Activated CD4-positive, alpha-beta T cell treated with anti-CD3 and anti-CD28 coated beads, Interleukin-2, amount 50 U/mL, for 4 hours (primary cell): Measurements from ENCODE around the gene ADAMTS12.

ENCODE experiments used
- DNase-seq, 2 experiments: peaks; one replicate each; pipeline ENCODE4 v3.0.0-alpha.2; 2020

Gene ADAMTS12

DNA sequence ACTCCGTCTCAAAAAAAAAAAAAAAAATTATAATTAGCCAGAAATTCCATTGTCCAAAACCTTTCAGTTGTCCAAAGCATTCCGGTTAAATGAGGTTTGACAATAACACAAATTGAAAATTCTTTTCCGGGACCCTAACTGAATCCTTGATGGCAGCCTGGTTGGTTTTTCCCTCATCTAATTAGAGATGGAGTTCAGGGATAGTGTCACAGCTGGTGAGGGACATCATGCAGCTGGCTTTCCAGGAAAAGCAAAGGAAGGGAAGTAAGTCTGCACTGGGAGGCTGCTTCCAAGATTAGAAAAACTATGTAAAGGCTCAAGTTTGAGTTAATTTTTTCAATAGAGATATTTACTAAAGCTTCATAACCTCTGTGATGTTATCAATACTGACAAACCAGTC is 195.4 kb downstream of the ADAMTS12 start:
- no peak for DNase-seq

DNA sequence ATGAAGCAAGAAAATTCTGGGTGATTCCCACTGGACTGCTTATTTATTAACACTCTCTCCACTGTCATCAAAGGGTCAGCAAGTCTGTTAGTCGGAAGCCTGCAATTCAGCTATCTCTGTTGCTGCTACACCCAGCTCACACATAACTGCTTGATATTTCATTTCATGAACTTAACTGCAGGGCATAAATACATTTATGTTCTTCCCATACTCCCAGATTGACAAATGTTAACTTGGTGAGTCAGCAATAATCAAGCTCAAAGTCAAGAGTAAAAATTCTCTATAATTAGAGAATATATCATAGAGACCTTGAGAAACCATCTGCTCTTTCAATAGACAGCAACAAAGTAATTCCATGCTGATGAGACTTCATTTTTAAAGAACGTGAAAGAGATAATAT is 198.8 kb downstream of the ADAMTS12 start:
- DNase-seq = no peak

DNA sequence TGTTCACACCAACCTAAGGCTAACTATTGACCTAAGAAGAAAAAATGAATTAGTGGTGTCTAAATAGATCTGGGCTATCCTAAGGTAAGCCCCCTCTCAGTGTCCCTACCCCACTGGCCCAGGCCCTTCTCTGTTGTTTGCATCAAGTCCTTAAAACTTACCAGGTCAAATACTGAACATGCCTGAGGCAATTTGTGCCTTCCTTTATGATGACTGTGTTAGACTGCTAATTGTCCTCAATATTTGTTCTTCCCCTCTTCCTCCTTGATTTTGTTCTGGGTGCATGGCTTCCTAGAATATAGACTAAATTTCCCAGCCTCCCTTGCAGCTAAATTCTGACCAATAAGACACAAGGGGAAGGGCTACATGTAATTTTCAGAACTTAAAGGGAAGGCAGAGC is 199.9 kb downstream of the ADAMTS12 start:
- no peak for DNase-seq

DNA sequence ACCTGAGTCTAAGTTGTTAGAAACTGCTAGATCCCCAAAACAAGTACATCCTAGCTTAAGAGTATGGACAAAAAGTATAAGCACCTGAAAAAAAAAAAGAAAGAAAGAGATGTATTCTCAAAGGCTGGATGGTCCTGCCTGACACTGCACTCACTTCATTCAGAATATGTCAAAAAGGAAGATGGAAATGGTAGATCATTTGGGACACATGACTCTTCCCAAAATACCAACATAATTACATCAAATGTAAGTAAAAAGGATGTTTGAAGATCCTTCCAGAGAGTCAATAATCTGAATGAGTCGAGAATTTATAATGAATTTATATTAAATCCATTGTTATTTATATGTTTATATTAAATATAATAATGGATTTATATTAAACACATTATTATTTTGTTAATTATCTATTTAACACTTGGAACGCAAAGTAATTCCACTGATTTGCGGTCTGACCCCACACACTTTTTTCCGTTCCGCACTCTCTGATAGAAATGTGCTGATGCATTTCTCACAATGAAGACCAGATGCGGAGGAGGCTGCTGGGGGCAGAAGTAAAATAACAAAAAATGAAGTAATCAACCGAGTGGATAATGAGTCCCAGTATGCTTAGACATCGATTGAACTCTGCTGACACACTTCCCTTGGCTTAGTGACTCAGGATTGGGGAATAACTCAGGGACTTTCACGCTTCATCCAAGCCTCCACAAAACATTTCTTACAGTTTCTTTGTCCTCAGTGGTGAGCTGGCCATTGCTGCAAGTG is 201.2 kb downstream of the ADAMTS12 start:
- no peak for DNase-seq

DNA sequence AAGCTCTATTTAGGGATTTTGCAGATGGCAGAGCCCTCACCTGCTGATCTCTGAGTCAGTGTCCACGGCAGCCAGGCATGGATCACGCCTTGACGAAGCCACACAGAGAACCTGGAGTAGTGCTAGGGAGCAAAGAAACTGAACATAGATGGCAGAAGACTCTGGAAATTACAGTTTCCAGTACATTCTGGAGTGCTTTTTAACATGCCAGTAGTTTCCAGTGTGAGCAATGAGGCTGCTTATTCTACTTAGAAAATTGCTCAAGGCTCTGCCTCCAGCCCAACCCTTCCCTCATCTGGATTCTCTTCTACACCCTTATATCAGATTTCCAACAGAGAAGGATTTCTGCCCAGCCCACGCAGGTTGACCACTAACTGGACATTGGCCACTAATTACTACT is 203.3 kb downstream of the ADAMTS12 start:
- DNase-seq = no peak

DNA sequence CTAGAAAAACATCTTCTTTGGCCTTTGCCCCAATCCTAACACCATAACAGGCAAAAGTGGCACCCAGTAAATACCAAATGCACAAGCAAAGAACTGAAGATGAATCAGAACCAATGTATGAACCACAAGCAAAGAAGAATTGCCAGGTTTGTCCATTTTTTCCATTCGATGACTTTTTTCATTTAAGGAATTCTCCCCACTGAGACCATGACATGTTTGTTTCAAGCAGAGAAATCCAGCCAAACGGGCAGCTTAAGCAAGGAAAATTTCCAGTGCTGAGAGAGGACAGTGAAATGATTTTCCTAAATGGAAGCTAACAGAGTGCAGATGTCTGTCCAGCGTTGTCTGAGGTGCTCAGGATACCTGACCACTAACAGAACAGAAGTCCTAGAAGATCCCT is 203.7 kb downstream of the ADAMTS12 start:
- DNase-seq = no peak

DNA sequence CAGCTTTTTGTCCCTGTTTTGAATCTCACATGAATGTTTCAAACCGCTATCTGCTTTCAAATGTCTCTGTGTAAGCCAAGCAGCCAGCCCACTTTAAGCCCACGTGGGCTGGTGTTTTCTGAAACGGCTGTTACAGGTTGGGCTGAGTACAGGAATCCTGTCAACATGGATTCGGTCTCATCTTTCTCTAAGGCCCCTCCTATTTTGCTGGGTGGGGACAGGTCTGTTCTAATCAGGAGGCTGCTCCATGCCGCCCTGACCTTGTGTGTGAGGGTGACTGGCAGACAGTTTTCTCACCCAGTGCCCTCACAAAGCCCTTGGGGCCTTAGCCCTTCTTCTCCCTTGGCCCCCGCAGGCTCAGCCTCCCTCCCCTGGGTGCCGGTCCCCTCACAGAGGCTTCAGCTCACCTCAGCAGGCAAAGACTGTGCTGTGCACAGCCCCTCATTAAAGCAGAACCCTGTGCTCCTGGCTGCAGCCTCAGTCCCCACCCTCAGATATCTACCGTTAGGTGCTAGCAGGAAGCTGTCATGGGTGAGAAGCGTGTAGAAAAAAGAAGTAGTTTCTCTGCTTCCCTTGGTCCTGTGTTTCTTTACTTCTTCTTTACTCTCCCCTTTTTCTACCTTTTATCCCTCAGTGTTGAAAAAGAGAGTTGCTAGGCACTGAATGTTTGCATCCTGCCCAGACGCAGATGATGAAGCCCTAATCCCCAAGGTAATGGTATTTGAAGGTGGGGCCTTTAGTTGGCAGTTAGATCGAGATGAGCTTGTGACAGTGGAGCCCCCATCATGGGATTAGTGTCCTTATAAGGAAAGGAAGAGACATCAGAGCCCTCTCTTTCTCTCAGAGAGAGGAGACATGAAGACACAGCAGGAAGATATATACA is 205.7 kb downstream of the ADAMTS12 start:
- DNase-seq = no peak

DNA sequence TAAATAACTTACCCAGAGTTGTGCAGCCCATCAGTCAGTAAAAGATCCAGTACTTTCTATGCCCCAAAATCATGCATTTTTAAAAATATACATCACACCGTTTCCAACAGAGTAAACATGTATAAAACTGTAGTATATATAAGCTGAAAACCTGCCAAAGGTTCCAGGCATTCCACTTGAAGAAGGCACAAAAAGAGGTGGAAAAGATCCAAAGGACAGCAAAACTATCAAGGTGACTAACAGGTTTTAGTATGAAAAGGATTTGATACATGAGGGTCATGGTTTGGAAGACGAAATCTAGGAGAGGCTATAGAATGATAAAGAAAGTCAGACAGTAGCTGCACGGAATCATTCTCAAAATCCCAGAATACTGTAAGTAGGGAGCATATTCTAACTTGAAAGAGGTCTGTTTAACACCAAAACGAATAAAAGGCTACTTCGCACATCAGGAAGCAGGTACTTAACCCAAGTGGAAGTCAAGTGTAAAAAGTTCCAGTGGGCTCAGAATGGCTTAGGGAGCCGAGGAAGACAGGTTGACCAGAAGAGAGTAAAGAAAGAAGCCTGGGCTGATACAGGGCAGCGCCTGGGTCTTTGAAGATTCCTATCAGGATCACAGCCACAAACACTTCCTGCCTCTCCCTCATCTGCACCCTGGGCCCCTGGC is 207.2 kb downstream of the ADAMTS12 start:
- DNase-seq = no peak

DNA sequence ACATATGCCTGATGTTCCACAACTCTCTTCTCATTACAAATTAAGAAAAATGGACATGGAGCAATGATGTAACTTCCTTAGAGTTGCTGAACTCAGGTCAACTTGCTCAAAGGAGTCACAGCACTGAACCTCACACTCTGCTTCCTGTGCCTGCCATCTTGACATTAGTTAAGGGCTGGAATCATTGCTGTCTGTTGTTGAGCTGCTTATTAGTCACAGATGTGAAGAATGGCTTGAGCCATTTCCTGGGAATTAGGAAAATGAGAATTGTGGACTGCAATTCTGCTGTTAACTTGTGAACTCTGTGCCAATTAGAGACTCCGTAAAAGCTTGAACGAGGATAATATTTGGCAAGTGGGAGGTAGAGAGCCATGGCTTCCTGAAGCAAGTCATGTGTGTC is 212.0 kb downstream of the ADAMTS12 start:
- no peak for DNase-seq

DNA sequence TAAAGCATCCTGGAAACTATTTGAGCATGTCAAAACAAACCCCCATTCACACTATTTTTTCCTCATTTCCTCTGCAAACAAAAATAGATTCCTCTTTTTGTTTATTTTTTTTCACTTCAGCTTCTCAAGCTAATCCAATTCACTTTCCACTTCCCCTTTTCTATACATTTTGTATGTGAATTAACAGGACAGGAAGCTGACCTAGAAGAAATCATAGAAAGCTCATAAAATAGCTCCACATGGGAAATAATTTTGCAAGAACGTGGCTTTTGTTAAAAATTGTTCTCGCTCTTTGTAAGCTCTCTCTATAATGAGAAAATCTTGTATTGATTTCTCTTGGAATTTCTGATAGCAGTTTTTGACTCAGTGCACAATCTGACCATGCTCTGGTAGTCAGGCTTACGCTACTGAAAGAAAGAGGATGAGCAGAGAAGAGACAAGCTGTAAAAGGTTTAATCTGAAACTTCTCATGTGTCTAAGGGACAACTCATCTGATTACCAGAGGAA is 215.8 kb downstream of the ADAMTS12 start:
- DNase-seq = no peak

DNA sequence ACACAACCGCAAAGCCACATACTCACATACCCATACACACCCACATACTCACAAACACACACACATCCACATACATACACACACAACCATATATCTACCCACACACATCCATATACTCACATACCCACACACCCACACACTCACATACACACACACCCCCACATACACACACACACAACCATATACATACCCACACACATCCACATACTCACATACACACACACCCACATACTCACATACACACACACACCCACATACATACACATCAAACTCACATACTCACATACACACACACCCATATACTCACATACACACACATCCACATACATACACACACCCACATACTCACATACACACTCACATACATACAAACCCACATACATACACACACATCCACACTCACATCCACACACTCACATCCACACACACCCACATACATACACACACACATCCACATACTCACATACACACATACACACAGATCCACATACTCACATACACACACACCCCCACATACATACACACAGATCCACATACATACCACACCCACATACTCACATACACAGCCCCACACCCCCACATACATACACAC is 220.0 kb downstream of the ADAMTS12 start:
- DNase-seq = no peak

DNA sequence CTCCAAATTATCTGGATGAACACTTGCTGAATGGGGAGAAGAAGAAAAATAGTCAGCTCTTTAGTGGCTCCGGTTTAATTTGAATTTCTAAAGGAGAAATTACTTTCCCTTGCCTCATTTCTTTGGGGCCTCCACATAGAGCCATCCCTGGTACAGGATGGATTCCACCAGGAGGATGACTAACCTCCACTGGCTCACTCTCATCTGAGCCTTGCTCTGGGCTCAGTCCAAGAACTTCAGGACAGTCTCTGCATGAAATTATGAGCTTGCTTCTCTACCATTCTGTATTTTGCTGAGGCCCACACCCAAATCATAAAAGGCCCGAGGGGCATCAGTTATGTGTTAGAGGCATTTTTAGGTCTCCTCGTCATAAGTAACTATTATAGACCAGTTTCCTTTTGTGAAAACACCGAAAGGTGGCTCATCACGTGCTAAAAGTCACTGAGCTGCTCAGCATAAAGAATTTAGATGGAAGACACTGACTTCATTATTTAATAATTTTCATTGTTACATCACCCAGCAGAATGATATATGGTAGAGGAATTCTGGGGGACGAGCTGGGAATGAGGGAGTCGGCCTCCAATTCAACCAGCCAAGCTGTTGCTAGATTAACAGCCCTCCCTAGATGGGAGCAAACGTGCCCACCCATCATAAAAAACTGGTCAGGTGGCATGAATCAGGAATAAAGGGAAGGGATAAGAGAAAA is 228.9 kb downstream of the ADAMTS12 start:
- no peak for DNase-seq

DNA sequence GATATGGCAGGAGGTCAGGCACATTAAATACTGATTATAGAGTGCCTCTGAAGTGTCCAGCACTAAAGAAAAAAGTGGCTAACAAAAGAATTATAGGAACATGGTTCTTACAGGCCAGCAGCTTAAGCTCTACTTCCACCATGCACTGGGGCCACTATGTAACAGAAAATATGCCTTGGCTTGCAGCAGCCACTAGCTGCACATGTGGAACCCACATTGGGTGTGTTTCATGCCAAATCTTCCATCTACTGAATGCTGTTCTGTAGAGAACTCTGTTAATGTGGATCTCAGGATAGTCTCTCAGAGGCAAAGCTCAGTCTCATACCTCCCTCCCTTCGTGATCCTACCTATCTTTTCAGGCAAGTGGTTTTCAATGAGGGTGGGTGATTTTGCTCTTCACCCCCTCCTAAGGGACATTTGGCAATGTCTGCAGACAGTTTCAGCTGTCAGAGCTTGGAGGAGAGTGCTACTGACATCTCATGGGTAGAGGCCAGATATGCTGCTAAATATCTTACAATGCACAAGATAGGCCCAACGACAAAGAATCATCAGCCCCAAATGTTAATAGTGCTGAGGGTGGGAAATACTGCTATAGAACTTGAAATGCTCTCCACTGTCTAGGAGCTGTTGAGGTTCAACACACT is 232.1 kb downstream of the ADAMTS12 start:
- DNase-seq = no peak

DNA sequence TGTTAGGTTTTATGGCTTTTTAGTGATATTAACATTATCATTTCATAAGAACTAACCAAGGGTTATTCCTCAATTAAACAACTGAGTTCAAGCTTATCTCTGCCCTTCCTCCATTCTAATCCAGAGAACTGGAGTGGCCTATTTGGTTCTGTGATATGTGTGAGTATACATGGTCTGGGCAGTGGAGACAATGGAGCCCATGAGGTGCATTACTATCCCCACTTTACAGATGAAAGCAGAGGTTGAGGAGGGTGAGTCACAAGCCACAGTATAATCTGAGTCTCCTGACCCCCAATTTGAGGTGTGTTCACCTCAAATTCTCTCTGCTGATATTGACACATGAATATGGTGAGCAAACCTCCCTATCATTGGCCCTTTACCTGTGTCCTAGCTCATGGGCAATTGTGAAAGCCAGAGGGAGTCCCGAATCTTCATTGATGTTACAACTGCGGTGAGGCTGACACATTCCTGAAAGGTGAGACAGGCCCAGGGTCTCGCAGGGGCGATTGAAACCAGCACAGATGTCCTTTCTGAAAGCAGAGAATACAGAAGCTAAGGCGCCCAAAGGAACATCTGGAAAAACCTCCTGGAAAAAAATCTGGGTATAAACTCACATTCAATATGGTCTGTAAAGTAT is 233.9 kb downstream of the ADAMTS12 start:
- DNase-seq = no peak

DNA sequence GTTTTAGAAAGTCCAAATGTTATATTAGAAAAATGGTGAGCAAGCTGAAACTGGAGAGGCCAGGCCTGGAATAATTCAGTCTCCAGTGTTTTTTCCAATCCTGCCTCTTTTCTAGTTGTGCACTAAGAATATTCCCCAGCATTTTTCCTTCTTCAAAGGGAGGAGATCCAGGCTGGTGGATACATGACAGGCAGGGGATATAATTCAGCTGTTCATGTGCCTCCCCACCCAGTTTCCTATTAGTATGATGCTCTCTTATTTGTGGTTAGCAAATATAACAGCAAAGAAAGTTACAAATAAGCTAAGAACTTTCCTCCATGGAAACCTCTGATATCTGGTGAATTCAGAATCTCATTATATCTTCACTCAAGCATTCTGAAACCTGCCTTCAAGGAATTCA is 234.6 kb downstream of the ADAMTS12 start:
- no peak for DNase-seq

DNA sequence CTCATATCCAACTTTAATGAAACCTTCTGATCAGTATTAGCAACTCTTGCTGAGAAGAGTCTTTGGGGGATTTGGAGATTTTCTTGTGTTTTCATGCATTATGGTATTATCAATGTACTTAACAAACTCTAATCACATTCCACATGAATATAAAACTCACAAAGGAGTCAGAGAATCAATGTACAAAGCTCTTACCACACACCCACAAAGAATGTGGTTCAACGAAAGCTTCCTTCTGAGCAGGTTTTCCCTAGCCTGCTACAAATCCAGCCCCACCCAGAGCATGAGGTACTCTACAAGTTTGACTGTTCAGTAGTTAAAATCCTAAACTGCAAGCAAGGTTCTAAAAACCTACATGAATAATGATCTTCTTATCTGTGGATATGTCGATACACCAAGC is 240.9 kb downstream of the ADAMTS12 start:
- DNase-seq = no peak

DNA sequence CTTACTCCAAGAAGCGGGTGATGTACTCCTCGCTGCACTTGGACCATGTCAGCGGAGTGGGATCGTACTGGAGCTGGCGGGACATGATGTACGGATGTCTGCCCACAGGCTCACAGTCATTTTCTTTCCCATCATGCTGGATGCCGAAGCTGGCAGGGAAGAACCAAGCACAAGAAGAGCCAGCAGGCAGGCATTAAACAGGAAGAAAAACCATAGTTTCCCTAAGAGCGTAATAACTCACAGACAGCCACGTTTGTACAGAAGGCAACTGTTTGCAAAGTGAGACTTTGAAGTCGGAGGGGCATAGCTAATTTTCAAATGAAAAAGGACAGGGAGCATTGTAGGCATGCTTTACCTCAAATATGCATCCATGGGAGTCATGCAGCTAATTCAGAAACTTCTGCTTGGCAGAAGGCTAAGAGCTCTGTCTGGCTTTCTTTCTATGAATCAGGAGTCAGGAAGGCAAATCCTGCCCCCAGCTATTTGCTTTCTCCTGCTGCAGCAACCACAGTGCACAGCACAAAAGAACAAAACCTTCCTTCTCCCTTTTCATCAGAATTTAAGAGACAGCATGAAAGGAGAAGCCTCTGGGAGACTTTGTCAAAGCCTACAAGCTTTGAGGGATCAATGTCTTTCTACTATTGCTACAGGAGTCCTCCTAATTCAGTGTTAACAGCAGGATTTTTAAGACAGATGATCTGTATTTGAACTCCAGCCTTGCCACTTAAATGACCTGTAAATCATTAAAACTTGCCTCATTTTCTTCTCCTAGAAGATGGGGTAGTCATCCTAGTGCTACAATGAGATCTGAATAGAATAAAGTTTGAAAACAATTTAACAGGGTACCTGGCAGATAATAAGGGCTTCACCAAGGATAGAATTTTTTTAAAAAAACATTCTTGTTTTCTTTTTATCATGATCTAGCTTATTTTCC is 242.0 kb downstream of the ADAMTS12 start:
- no peak for DNase-seq

DNA sequence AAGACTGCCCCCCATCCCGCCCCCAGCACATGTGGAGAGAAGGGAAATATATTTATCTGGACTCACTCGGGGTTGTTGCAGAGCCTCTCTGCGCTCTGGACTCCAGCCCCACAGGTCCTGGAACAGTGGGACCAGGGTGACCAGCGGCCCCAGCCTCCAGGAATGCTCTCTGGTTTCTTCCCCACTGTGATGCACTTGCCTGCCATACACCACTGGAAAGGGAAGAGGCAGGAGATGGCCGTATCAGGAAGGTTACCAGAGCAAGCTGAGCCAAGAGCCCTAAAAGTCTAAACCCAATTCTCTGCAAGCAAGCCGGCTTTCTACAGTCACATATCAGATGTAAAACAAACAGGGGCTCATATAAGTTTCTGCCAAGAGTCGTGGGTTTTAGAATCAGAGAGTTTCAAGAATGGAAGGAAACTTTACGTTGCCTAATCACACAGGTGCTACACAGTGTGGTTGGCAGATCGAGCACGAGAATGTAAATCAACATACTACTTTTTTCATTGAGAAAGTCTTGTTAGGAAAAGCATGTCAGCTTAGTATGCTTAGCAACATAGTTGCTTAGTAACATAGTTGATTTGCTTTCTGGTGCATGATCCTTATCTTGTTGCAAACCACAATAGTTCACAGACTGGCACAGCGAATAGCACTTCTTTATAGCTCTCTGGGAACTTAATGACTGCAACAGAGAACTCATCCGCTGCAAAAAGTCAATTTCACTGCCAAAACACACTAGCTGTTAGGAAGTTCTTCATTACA is 249.9 kb downstream of the ADAMTS12 start:
- DNase-seq = no peak

DNA sequence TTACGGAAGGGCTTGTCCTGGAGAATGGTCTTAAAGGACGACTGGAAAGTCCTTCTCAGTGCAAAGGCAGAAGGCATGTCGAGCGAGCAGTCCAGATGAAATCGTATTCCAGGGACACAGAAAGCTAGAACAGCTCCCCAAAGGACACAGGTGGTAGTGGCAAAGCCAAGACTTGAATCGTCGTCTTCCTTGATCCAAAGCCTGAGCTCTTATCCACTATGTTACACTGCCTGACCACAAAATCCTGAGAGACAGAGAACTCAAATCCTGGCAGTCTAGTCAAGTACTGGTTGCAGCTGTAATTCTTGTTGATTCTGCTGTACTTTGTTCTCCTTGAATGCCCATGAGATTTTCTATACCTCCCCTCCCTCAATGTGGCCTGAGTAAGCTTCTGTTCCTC is 252.3 kb downstream of the ADAMTS12 start:
- DNase-seq = no peak
